ENCODE results near the gene BANF2.

The BANF2 gene

GRCh38 chr20:17666481-17666880, 33.3 kb upstream of the BANF2 start:
- TF ChIP-seq, protein P1, sequence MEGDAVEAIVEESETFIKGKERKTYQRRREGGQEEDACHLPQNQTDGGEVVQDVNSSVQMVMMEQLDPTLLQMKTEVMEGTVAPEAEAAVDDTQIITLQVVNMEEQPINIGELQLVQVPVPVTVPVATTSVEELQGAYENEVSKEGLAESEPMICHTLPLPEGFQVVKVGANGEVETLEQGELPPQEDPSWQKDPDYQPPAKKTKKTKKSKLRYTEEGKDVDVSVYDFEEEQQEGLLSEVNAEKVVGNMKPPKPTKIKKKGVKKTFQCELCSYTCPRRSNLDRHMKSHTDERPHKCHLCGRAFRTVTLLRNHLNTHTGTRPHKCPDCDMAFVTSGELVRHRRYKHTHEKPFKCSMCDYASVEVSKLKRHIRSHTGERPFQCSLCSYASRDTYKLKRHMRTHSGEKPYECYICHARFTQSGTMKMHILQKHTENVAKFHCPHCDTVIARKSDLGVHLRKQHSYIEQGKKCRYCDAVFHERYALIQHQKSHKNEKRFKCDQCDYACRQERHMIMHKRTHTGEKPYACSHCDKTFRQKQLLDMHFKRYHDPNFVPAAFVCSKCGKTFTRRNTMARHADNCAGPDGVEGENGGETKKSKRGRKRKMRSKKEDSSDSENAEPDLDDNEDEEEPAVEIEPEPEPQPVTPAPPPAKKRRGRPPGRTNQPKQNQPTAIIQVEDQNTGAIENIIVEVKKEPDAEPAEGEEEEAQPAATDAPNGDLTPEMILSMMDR (IDR thresholded peaks at IDR 0.05), result no peak

GRCh38 chr20:17667445-17667844, 32.3 kb upstream of the BANF2 start:
- TF ChIP-seq, protein P1 (IDR thresholded peaks at IDR 0.05), result no peak

GRCh38 chr20:17668432-17668831, 31.3 kb upstream of the BANF2 start:
- TF ChIP-seq, protein P1 (IDR thresholded peaks at IDR 0.05), result no peak

DNA sequence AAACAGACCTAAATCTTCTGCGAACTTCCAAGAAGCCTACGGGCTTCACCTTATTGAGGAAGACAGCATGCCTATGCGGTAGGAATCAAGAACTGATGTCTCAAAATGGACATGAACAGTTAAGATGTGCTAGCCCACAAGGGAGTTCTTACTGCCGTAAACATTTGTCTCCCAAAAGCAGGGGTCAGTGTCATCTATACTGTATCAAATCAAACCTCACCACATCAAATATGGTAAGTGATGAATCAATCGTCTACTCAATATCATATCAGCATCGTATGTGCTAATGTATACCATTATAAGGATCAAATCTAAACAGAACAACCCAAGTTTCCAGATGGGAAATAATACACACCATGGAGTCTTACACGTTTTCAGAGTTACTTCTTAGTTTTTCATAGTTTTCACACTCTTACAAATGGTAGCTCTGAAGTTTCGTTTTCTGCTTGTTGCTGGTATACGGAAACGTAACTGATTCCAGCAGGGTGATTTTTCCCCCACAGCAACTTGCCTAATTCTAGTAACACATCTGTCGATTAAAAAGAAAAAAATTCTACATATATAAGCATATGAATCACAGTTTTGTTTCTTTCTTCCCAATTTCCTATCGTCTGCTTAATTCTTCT, 30.3 kb upstream of the BANF2 start:
- TF ChIP-seq, protein P1 (IDR thresholded peaks at IDR 0.05), result no peak

DNA sequence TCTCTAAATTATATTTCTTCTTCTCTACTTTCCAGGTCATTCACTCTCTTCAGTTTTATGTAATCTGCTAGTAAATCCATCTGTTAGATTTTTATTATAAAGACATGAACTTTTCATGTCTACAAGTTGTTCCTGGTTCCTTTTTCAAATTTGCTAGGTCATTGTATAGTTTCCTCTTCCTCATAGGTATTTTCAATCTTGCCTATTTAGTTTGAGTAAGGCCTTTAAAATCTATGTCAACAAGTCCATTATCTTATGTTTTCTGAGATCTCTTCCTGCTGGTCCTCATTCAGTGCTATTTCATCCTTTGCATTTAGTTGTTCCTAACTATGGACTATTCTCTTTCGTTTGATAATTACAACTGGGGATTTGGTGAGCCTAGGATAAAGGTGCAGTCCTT, 28.8 kb upstream of the BANF2 start:
- TF ChIP-seq, protein P1 (IDR thresholded peaks at IDR 0.05), result no peak

DNA sequence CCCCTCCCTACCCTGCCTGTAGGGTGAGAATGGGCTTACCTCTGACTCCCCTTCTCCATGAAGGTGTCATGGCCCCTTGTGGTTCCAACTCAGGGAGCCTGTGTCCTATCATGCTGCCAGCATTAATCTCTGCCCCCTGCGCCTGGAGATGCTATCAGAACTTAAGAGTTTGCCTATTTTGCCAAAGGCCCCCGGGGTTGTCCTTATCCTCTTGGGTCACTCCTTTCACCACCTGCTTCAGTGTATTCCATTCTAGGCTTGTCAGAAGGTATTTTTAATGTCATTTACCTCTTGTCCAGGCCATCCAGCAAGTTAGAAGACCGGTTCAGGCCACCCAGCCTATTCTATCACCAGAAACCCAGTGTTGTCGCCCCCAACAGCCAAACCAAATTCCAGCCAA, 28.2 kb upstream of the BANF2 start:
- TF ChIP-seq, protein P1 (IDR thresholded peaks at IDR 0.05), result no peak

GRCh38 chr20:17673084-17673483, 26.7 kb upstream of the BANF2 start:
- TF ChIP-seq, protein P1 (IDR thresholded peaks at IDR 0.05), result no peak
